Smooth muscle cell (in vitro differentiated cells): ENCODE measurements around the gene ANKS1B. TPM values are rescaled to one million over a fixed set of nuclear protein-coding genes. Genes with fewer than 3 reads are reported as not detected.
A peak's percentile ranks its signal among the peaks of the same experiment; 100 is the strongest.

Experiments used
- DNase-seq: peaks from one replicate; lab custom pipeline; 2025; ENCODE audit not compliant: unreplicated experiment; lab: John Stamatoyannopoulos, UW
- H2AFZ ChIP-seq: fragments of 200-600 bp; sonication (generic); 2 replicates; pipeline ENCODE4 v1.6.0; 2016; ENCODE audit warnings: antibody characterized with exemption, low read depth, mild to moderate bottlenecking
- H3F3A ChIP-seq: fragments of 200-600 bp; sonication (generic); 2 replicates; pipeline ENCODE4 v1.6.0; 2017; ENCODE audit warnings: antibody characterized with exemption, low read depth
- H3K27ac ChIP-seq: fragments of 200-600 bp; sonication (generic); 2 replicates; pipeline ENCODE4 v1.5.1; 2016; ENCODE audit warnings: low read depth, mild to moderate bottlenecking
- H3K27me3 ChIP-seq: fragments of 200-600 bp; sonication (generic); 2 replicates; pipeline ENCODE4 v1.6.1; 2016; ENCODE audit warnings: low read depth, mild to moderate bottlenecking
- H3K36me3 ChIP-seq: fragments of 200-600 bp; sonication (generic); 2 replicates; pipeline ENCODE4 v1.5.1; 2016; ENCODE audit warnings: low read depth
- H3K4me1 ChIP-seq: fragments of 200-600 bp; sonication (generic); 2 replicates; pipeline ENCODE4 v1.5.1; 2016; ENCODE audit warnings: low read depth
- H3K4me2 ChIP-seq: fragments of 200-600 bp; sonication (generic); 2 replicates; pipeline ENCODE4 v1.6.0; 2016; ENCODE audit warnings: mild to moderate bottlenecking
- H3K4me3 ChIP-seq: fragments of 200-600 bp; sonication (generic); 2 replicates; pipeline ENCODE4 v1.5.1; 2016; ENCODE audit warnings: mild to moderate bottlenecking
- H3K79me2 ChIP-seq: fragments of 200-600 bp; sonication (generic); 2 replicates; pipeline ENCODE4 v1.6.0; 2016; ENCODE audit warnings: low read depth, mild to moderate bottlenecking
- H3K9ac ChIP-seq: fragments of 200-600 bp; sonication (generic); 2 replicates; pipeline ENCODE4 v1.6.0; 2016; ENCODE audit warnings: low read depth
- H3K9me3 ChIP-seq: fragments of 200-600 bp; sonication (generic); replicated peaks from 2 replicates; pipeline ENCODE4 v1.5.1; 2016; ENCODE audit warnings: low read depth
- H4K20me1 ChIP-seq: fragments of 200-600 bp; sonication (generic); 2 replicates; pipeline ENCODE4 v1.6.0; 2016; ENCODE audit warnings: low read depth
- WGBS: methylation state at CpG from one replicate; pipeline ENCODE4 v1.1.7; 2016; ENCODE audit warnings: low lambda C conversion rate; 5-methylcytosine and 5-hydroxymethylcytosine counted together
- polyA plus RNA-seq: library from polyadenylated mRNA; unstranded; fragments of >200 nt; fragmentation: Nextera tagmentation; extraction: Ambion mirVana; gene quantifications from 2 replicates; pipeline ENCODE4 v1.2.1, GENCODE V29; 2016
- total RNA-seq: library from RNA; depleted of rRNA; stranded (reverse); fragments of >200 nt; gene quantifications from 2 replicates; pipeline ENCODE4 v1.2.3, GENCODE V29; 2014
- TF ChIP-seq, protein P1 (sequence below): fragments of 200-600 bp; sonication (generic); IDR thresholded peaks from 2 replicates; pipeline ENCODE4 v1.5.1; 2017; ENCODE audit warnings: borderline replicate concordance, mild to moderate bottlenecking, antibody characterized with exemption; ENCODE audit not compliant: insufficient read depth, poor library complexity, severe bottlenecking

The ANKS1B gene
- total and polyA plus RNA-seq, 2 experiments from 2014 or later = 0.47 to 7.3 TPM

DNA sequence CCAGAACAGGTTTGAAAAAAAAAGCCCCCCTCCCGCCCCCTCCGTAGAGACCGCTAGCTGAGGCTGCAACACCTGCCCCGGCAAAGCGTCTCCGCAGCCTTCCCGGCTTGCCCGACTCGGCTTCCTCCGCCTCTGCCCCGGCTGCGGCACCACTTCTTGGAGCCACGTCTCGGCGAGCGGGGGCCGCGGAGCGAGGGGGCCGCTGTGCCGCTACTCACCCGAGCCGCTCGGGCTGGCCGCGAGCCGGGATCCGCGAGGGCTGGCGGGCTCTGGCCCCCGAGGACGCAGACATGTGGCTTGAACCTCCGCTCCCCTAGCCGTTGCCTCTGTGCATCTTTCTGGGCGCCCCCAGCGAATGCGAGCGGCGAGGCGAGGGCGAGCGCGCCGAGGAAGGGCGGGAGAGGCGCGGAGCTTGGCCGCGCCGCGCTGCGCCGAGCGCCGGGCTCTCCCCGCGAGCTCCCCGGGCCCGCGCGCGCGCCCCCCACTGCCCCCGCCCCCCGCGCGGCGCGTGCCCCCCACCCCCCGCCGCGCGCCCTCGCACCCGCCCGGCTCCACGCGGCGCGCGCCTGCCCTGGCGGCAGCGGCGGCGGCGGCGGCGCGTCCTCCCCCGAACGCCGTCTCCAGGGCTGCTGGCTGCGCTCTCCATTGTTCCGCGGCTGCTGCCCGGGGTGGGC is 1090.2 kb downstream of the ANKS1B start:
- H3K79me2 ChIP-seq = no peaks in the 10 kb centered on the region
- no peak overlapping the region for H3K27ac ChIP-seq
- H3K9me3 ChIP-seq = no peaks in the 10 kb centered on the region
- H3K4me2 ChIP-seq = peak overlapping the region; percentile 83
- H3F3A ChIP-seq = no peaks in the 10 kb centered on the region
- H2AFZ ChIP-seq = no peak overlapping the region
- H3K4me3 ChIP-seq = peak overlapping the region; percentile 45
- 1% methylated on average over 43 of the region's 96 CpGs for WGBS
- no peak overlapping the region for H3K9ac ChIP-seq
- no peak for DNase-seq
- no peaks in the 10 kb centered on the region for H4K20me1 ChIP-seq
- no peaks in the 10 kb centered on the region for H3K36me3 ChIP-seq
- peaks cover 11% of the 10 kb centered on the region for H3K4me1 ChIP-seq
- peaks cover 96% of the 10 kb centered on the region for H3K27me3 ChIP-seq
- TF ChIP-seq, protein P1, sequence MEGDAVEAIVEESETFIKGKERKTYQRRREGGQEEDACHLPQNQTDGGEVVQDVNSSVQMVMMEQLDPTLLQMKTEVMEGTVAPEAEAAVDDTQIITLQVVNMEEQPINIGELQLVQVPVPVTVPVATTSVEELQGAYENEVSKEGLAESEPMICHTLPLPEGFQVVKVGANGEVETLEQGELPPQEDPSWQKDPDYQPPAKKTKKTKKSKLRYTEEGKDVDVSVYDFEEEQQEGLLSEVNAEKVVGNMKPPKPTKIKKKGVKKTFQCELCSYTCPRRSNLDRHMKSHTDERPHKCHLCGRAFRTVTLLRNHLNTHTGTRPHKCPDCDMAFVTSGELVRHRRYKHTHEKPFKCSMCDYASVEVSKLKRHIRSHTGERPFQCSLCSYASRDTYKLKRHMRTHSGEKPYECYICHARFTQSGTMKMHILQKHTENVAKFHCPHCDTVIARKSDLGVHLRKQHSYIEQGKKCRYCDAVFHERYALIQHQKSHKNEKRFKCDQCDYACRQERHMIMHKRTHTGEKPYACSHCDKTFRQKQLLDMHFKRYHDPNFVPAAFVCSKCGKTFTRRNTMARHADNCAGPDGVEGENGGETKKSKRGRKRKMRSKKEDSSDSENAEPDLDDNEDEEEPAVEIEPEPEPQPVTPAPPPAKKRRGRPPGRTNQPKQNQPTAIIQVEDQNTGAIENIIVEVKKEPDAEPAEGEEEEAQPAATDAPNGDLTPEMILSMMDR = no peak

DNA sequence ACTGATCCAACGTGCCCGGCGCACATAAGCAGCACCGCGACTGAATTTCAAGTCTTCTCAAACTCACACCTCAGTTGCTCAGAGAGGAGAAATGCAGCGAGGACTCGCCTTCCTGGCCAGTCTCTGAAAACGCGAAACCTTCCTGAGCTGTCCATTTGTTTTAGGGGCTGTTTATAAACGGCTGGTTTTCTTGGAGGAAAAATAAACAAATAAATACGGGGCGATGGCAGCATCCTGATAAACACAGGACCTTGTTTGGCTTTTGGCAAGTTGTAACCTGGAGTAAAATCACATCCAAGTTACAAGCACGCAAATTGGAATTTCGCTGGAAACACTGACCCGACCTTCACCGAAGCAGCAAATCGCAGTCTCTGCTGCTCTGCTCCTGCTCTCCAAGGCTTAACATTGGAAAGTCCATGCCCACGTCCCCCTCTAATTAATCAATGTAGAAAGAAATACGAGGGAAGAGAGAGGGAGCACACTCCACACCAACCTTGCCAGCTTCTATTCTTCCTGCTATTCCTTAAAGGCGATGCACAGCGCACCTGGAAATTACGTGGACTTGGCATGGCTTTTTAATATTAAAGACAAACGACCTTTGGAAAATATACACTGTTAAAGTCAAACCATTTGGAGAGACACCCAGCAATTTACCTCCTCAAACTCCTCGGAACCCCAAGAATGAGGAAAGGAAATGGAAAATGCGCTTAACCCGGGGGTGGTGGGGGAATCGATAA is 1090.9 kb downstream of the ANKS1B start:
- H3K79me2 ChIP-seq = no peaks in the 10 kb centered on the region
- TF ChIP-seq, protein P1 = no peak
- H3K27ac ChIP-seq = no peak overlapping the region
- DNase-seq = no peak
- H3K4me2 ChIP-seq = peak overlapping the region; percentile 83
- no peaks in the 10 kb centered on the region for H4K20me1 ChIP-seq
- H3K27me3 ChIP-seq = peaks cover 97% of the 10 kb centered on the region
- no peaks in the 10 kb centered on the region for H3K9me3 ChIP-seq
- H3K36me3 ChIP-seq = no peaks in the 10 kb centered on the region
- H3K9ac ChIP-seq = no peak overlapping the region
- no peak overlapping the region for H2AFZ ChIP-seq
- H3K4me3 ChIP-seq = no peak overlapping the region
- 11% methylated on average over 27 of the region's 27 CpGs for WGBS
- H3F3A ChIP-seq = no peaks in the 10 kb centered on the region
- peaks cover 11% of the 10 kb centered on the region for H3K4me1 ChIP-seq

DNA sequence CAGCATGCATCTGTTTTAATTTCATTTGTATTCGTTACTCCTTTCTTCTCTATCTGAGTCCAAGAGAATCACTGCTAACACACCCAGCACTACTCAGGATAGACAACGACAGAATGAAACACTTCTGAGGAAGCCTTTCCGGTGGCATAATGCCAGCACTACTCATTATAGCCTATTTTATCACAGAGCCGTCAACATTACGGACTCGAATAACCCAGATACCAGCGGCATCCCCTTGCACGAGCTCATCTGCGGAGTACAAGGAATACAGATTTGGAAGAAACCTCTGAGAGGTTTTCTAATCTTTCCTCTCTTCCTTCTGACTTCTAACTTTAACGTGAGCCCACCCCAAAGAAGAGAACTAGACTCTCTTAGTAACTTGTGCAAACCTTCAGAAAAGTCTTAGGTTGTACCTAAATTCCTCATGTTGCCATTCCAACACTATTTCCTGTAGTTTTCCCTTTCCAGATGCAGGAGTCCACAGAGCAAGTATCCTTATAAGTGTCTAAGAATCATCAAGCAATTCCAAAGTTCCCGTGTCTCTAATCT is 1091.5 kb downstream of the ANKS1B start:
- Histone ChIP-seq H3K9ac (no peak overlapping the region), H3K27ac (no peak overlapping the region), H3K4me2 (no peak overlapping the region), H3K36me3 (no peaks in the 10 kb centered on the region), H2AFZ (no peak overlapping the region), H4K20me1 (no peaks in the 10 kb centered on the region), H3K27me3 (peaks cover 95% of the 10 kb centered on the region), H3K4me3 (no peak overlapping the region), H3K4me1 (peaks cover 11% of the 10 kb centered on the region), H3F3A (no peaks in the 10 kb centered on the region), H3K79me2 (no peaks in the 10 kb centered on the region), H3K9me3 (no peaks in the 10 kb centered on the region)
- no peak for DNase-seq
- 39% methylated on average over 11 of the region's 11 CpGs for WGBS
- TF ChIP-seq, protein P1 = no peak
